A673 (cell line): ENCODE data around the gene HMGN4.

Experiments used
- EZH2 ChIP-seq: fragments of 200-600 bp; sonication (generic); IDR thresholded peaks from 2 replicates; pipeline ENCODE4 v1.6.1; 2017; ENCODE audit warnings: borderline replicate concordance, low read depth, mild to moderate bottlenecking, mixed read lengths, antibody characterized with exemption, low read length; ENCODE audit not compliant: poor library complexity, severe bottlenecking
- TF ChIP-seq, protein P1 (sequence below): fragments of 300-800, 200-600 bp; sonication (generic); conservative IDR thresholded peaks from 2 replicates; pipeline ENCODE4 v1.5.1; 2017; ENCODE audit warnings: low read depth, mild to moderate bottlenecking, antibody characterized with exemption, low read length, moderate library complexity, mixed read lengths

DNA sequence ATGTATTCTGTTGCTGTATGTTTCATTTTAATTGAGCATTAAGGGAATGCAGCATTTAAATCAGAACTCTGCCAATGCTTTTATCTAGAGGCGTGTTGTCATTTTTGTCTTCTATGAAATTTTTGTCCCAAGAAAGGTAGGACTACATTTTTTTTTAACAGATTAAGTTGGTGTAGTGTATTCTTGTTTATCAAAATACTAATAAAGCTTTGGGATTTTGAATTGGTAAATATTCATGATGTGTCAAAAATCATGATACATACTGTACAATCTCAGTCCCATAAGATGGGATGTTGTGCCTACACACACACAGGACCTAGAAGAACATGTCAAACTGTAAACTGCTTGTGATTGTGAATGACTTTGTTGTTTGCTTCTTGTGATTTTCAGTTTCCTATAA is 11.2 kb upstream of the HMGN4 start:
- TF ChIP-seq, protein P1, sequence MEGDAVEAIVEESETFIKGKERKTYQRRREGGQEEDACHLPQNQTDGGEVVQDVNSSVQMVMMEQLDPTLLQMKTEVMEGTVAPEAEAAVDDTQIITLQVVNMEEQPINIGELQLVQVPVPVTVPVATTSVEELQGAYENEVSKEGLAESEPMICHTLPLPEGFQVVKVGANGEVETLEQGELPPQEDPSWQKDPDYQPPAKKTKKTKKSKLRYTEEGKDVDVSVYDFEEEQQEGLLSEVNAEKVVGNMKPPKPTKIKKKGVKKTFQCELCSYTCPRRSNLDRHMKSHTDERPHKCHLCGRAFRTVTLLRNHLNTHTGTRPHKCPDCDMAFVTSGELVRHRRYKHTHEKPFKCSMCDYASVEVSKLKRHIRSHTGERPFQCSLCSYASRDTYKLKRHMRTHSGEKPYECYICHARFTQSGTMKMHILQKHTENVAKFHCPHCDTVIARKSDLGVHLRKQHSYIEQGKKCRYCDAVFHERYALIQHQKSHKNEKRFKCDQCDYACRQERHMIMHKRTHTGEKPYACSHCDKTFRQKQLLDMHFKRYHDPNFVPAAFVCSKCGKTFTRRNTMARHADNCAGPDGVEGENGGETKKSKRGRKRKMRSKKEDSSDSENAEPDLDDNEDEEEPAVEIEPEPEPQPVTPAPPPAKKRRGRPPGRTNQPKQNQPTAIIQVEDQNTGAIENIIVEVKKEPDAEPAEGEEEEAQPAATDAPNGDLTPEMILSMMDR, result no peak
- TF ChIP-seq EZH2, result no peak
